Progenitor cell of endocrine pancreas (in vitro differentiated cells): ENCODE data around the gene ZNF775. TPM values are rescaled to one million over a fixed set of nuclear protein-coding genes. Genes with fewer than 3 reads are reported as not detected.
A peak's percentile ranks its signal among the peaks of the same experiment; 100 is the strongest.

ENCODE experiments used
- DNase-seq: peaks from one replicate; pipeline ENCODE4 v3.0.0; 2021; ENCODE audit warnings: low spot score; ENCODE audit not compliant: unreplicated experiment
- H3K27ac Mint-ChIP-seq: 2 replicates; pipeline ENCODE4 v1.8.0; 2021; ENCODE audit warnings: mild to moderate bottlenecking, moderate library complexity, mixed read lengths
- H3K27me3 Mint-ChIP-seq: 2 replicates; pipeline ENCODE4 v1.8.0; 2021; ENCODE audit warnings: mixed read lengths
- H3K36me3 Mint-ChIP-seq: 2 replicates; pipeline ENCODE4 v1.8.0; 2022; ENCODE audit warnings: mixed read lengths; ENCODE audit not compliant: insufficient read depth
- H3K4me1 Mint-ChIP-seq: 2 replicates; pipeline ENCODE4 v1.8.0; 2021; ENCODE audit warnings: low read depth, mixed read lengths
- H3K4me3 Mint-ChIP-seq: 2 replicates; pipeline ENCODE4 v1.8.0; 2021; ENCODE audit warnings: low read depth, mild to moderate bottlenecking, moderate library complexity, mixed read lengths
- H3K9me3 Mint-ChIP-seq: 2 replicates; pipeline ENCODE4 v1.8.0; 2021; ENCODE audit warnings: low read depth, mixed read lengths
- total RNA-seq: library from RNA; stranded (reverse); gene quantifications from 2 replicates; pipeline ENCODE4 v1.2.1, GENCODE V29; 2021
- TF ChIP-seq, protein P1 (sequence below): fragments of 200-600 bp; sonication (generic); IDR thresholded peaks from one replicate; pipeline ENCODE4 v1.5.0; 2021; ENCODE audit warnings: antibody characterized with exemption, mild to moderate bottlenecking; ENCODE audit not compliant: unreplicated experiment

ZNF775 gene
- total RNA-seq, 1 donor from 2014 or later: 10.8 TPM

DNA sequence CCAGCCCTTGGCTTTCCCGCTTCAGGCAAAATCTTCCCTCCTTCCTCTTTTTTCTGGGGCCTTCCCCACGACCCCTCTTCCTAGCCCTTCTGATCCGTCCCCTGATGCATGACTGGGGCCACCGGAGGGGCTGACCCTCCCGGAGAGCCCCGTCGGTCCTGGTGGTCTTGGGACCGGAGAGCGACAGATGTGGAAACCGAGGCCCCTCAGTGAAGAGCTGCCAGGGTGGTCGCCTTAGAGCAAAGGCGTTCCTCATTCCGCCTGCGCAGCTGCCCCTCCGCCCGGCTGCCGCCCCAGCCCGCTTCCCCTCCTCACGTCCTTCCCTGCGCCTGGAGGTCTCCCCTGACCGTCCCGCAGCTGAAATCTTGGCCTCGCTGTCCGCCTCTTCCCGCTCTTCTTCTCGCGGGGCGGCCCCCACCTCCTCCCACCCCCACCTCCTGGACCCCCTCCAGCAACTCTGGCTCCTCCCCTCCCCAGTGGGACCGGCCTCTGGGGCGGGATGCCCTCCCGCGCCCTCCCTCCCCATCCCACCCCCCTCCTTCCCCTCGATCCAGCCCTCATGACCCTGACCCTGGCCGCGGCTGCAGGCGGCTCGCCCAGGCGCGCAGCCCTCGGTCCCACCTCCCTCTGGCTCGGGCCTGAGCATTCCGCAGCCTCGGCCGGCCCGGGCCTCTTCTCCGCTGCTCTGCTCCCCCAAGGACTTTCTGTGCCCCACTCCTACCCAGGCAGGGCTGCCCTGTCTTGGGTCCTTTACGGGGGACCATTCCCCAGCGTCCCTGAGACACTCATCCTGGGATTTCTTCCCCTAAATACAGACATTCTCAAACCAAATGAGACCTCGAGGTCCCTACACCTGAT is 37.6 kb upstream of the ZNF775 start, which contains the start of gene RARRES2:
RARRES2 (minus strand) TSS at position 367 of the 858 bp plus-strand sequence. CDS start 1,020 bp downstream, outside the sequence.
- TF ChIP-seq, protein P1, sequence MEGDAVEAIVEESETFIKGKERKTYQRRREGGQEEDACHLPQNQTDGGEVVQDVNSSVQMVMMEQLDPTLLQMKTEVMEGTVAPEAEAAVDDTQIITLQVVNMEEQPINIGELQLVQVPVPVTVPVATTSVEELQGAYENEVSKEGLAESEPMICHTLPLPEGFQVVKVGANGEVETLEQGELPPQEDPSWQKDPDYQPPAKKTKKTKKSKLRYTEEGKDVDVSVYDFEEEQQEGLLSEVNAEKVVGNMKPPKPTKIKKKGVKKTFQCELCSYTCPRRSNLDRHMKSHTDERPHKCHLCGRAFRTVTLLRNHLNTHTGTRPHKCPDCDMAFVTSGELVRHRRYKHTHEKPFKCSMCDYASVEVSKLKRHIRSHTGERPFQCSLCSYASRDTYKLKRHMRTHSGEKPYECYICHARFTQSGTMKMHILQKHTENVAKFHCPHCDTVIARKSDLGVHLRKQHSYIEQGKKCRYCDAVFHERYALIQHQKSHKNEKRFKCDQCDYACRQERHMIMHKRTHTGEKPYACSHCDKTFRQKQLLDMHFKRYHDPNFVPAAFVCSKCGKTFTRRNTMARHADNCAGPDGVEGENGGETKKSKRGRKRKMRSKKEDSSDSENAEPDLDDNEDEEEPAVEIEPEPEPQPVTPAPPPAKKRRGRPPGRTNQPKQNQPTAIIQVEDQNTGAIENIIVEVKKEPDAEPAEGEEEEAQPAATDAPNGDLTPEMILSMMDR: no peak
- H3K36me3 Mint-ChIP-seq: no peaks in the 10 kb centered on the region
- H3K4me1 Mint-ChIP-seq: peaks cover 12% of the 10 kb centered on the region
- no peaks in the 10 kb centered on the region for H3K9me3 Mint-ChIP-seq
- no peak for DNase-seq
- H3K27me3 Mint-ChIP-seq: peaks cover 46% of the 10 kb centered on the region
- H3K27ac Mint-ChIP-seq: no peak within 1 kb of the TSS
- peak within 1 kb of the TSS; percentile 61 for H3K4me3 Mint-ChIP-seq

DNA sequence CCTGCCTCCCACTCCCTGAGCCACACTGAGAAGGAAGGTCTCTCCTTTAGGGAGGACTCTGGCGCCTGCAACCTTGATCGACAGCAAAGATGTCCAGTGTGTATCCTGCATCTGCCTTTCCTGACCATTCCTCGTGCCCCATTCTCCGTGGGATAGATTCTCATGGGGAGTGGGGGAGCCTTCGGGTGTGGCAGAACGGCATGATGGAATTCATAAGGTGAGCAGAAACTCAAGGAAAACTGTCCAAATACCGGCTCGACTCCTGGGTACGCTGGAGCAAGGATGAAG is 37.1 kb upstream of the ZNF775 start:
- no peaks in the 10 kb centered on the region for H3K9me3 Mint-ChIP-seq
- peak overlapping the region; percentile 53 for H3K4me3 Mint-ChIP-seq
- H3K27me3 Mint-ChIP-seq: peaks cover 49% of the 10 kb centered on the region
- TF ChIP-seq, protein P1: no peak
- peaks cover 12% of the 10 kb centered on the region for H3K4me1 Mint-ChIP-seq
- no peaks in the 10 kb centered on the region for H3K36me3 Mint-ChIP-seq
- DNase-seq: no peak
- no peak overlapping the region for H3K27ac Mint-ChIP-seq

DNA sequence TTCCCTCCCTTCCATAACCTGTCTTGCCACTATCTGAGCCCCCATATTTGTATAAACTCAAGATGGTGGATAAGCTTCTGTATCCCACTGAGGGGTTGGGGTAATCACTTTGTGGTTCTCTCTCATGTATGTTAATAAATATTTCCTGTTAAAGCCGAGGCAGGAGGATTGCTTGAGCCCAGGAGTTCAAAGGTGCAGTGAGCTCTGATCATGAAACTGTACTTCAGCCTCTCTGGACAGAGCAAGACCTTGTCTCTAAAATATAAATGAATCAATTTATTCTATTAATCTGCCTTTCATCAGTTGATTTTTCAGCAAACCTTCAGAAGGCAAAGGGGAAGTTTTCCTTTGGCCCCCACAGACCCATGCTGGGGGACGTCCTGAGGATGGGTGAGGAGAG is 35.9 kb upstream of the ZNF775 start:
- Mint-ChIP-seq H3K4me3 (no peak overlapping the region), H3K27ac (no peak overlapping the region), H3K27me3 (peaks cover 47% of the 10 kb centered on the region), H3K4me1 (peaks cover 11% of the 10 kb centered on the region), H3K9me3 (no peaks in the 10 kb centered on the region), H3K36me3 (no peaks in the 10 kb centered on the region)
- TF ChIP-seq, protein P1: no peak
- DNase-seq: no peak

DNA sequence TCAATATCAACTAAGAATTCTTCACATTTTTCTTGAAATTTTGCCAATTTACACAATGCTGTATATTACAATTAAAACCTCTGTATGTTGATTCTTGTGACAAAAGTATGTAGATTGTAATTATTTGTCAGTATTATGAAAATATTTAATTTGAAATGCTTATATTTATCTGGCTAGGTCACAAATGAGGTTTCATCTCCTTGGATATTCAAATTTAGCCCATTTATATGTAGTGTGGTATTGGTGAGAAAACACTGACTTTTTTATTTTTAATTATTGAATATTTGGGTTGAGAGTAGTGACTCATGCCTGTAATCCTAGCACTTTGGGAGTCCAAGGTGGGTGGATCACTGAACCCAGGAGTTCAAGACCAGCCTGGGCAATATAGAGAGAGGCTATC is 34.8 kb upstream of the ZNF775 start:
- no peak overlapping the region for H3K27ac Mint-ChIP-seq
- H3K9me3 Mint-ChIP-seq: no peaks in the 10 kb centered on the region
- TF ChIP-seq, protein P1: no peak
- H3K4me1 Mint-ChIP-seq: peaks cover 11% of the 10 kb centered on the region
- H3K4me3 Mint-ChIP-seq: no peak overlapping the region
- H3K27me3 Mint-ChIP-seq: peaks cover 44% of the 10 kb centered on the region
- DNase-seq: no peak
- no peaks in the 10 kb centered on the region for H3K36me3 Mint-ChIP-seq

DNA sequence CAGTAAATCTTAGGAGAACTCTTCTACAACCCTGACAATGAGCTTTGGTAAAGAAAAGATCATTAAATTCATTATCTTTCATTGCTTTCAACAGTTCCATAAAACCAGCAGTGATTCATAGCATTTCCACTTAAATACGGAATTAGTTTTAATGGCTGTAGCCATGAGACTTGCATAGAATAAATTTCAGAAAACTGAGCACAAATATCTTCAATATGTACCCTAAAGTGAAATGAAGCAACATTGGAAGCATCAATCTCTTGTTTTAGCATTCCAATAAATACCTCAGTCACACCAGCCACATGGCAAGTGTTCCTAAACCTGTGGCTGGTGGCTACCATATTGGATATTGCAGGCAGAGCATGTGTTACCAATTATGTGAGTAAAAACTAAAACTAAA is 34.1 kb upstream of the ZNF775 start:
- no peaks in the 10 kb centered on the region for H3K36me3 Mint-ChIP-seq
- TF ChIP-seq, protein P1: no peak
- no peak overlapping the region for H3K27ac Mint-ChIP-seq

More for the DNA sequence above, 34.1 kb upstream of the ZNF775 start:
- Mint-ChIP-seq H3K4me3 (no peak overlapping the region), H3K27me3 (peaks cover 38% of the 10 kb centered on the region), H3K9me3 (no peaks in the 10 kb centered on the region), H3K4me1 (peaks cover 9% of the 10 kb centered on the region)
- no peak for DNase-seq
